Measurements from ENCODE around the gene BCAS1. TPM values are rescaled to one million over a fixed set of nuclear protein-coding genes. Genes with fewer than 3 reads are reported as not detected.
A peak's percentile ranks its signal among the peaks of the same experiment; 100 is the strongest.

Gene BCAS1
- total and polyA plus RNA-seq, 2 donors (not counting 1 experiment from before 2014, with no cell fraction given): 0.97 to 1.1 TPM

- no peaks in the 10 kb centered on the region for H3K27me3 Mint-ChIP-seq
- H3K4me1 ChIP-seq (ENCODE audit: control insufficient read depth in 2 of 2, insufficient read depth in 2 of 2, low read length in 2 of 2): peaks cover 0 to 43% of the 10 kb centered on the region in 2 donors
Measured at GRCh38 chr20:53907968-53908751, 162.2 kb downstream of the BCAS1 start.

More at GRCh38 chr20:53907968-53908751, 162.2 kb downstream of the BCAS1 start:
- peak overlapping the region; percentile 16 for H3K4me3 Mint-ChIP-seq
- Histone ChIP-seq H3K79me2 (ENCODE audit: control insufficient read depth, insufficient read depth, low read length) (peaks cover 3% of the 10 kb centered on the region), H4K20me1 (ENCODE audit: control insufficient read depth, insufficient read depth, low read length, poor library complexity, severe bottlenecking) (no peaks in the 10 kb centered on the region), H3K9ac (ENCODE audit: low read length) (no peak overlapping the region), H3K4me2 (replicated peaks; ENCODE audit: low read depth, low read length, poor library complexity, severe bottlenecking) (no peak overlapping the region), H3K36me3 (replicated peaks in 1 of 2; ENCODE audit: control extremely low read depth in 1 of 2, control insufficient read depth in 1 of 2, extremely low read depth in 1 of 2, insufficient read depth in 2 of 2, low read length in 1 of 2) (no peaks in the 10 kb centered on the region), H3K27ac (ENCODE audit: low read length in 2 of 2) (no peak overlapping the region), H3K27me3 (replicated peaks in 1 of 4; ENCODE audit: control extremely low read depth in 1 of 4, control insufficient read depth in 3 of 4, insufficient read depth in 4 of 4, low read length in 3 of 4) (no peaks in the 10 kb centered on the region), H3K9me3 (ENCODE audit: control extremely low read depth in 1 of 3, control insufficient read depth in 2 of 3, insufficient read depth in 1 of 3, low read length in 2 of 3) (peaks cover 0 to 4% (median 0%) of the 10 kb centered on the region in 3 donors), H2AFZ (ENCODE audit: insufficient read depth, low read depth, low read length, poor library complexity, severe bottlenecking) (no peak overlapping the region), H3K4me3 (ENCODE audit: control extremely low read depth in 1 of 5, extremely low read depth in 1 of 5, insufficient read depth in 1 of 5, low read depth in 2 of 5, low read length in 4 of 5) (no peak overlapping the region)
- peak overlapping the region; percentile 53 for H3K27ac Mint-ChIP-seq
- intact Hi-C loops (cut with micrococcal nuclease): no loop called here
- peaks cover 45% of the 10 kb centered on the region for H3K4me1 Mint-ChIP-seq
- POLR2A ChIA-PET: interaction anchor here (0.6 to 0.8 kb wide), 4 partner anchors 8 to 742 kb away, joined by 3 to 5 read pairs (median 4); no protein-coding TSS in a partner anchor
- ATAC-seq (ENCODE audit: low read depth) (no peak), DNase-seq (no peak)
- CTCF ChIA-PET: interaction anchor here (0.6 to 3.3 kb wide), 13 partner anchors 9 to 332 kb away, joined by 3 to 16 read pairs (median 5); no protein-coding TSS in a partner anchor
- TF ChIP-seq CTCF (IDR thresholded peaks at IDR 0.05): no peak
- TF ChIP-seq EZH2 (IDR thresholded peaks at IDR 0.05; ENCODE audit: borderline replicate concordance, insufficient read depth, low read depth, low read length, poor library complexity, severe bottlenecking): no peak
- WGBS (ENCODE audit: insufficient coverage): 89% methylated on average over 6 of the region's 11 CpGs
- H3K9me3 Mint-ChIP-seq (ENCODE audit: insufficient read depth): no peaks in the 10 kb centered on the region

Data from B cell (primary cell).